GM21423 (cell line): ENCODE results near the gene NUP210.
A peak's percentile ranks its signal among the peaks of the same experiment; 100 is the strongest.
"Not testable (repeated sequence)": the region's sequence is repeated elsewhere in the genome, so short reads cannot be mapped to it uniquely, and the experiment has no call there.

Source experiments
- ATAC-seq: cut with Tn5 transposase; IDR thresholded peaks from one replicate; pipeline ENCODE4 v1.9.1; 2021; ENCODE audit warnings: mild to moderate bottlenecking, moderate library complexity; ENCODE audit not compliant: unreplicated experiment

The NUP210 gene

DNA sequence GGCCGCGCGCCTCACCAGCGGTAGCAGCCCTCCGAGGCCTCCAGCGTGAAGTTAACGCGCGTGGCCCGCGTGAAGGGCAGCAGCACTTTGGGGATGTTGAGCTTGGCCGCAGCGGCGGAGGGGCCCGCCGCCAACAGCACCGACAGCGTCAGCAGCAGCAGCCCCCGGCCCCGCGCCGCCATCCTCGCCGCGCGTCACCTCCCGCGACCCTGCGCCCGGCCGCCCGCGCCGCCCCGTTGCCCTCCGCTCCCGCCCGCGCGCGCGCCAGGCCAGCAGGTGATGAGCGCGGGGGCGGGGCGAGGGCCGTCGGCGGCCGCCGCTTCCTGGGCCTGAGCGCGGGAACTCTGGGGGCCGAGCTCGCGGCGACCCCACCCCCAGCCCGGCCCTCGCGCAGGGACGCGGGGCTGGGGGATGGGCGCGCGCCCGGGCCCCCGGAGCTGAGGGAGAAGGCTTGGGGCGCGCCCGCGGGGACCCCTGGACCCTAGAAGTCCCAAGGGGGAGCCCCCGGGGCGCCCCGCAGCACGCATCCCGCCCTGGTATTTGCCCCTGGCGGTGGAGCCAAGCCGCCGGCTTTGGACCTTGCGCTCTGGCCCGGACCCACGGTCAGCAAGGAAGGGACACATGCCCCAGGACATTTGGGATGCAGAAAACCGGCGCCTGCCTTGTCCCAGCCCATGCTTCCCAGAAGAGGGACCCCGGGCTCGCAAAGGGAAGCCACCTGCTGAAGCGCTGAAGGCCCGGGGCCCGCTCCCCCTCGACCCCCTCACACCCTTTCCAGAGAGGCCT is at the start of gene NUP210:
NUP210 (minus strand) TSS at position 278 of the 786 bp plus-strand sequence; CDS start at position 182, 96 bp downstream.
- peak; percentile 59 for ATAC-seq

GRCh38 chr3:13466781-13467180 is 46.7 kb upstream of the NUP210 start:
- ATAC-seq = no peak

DNA sequence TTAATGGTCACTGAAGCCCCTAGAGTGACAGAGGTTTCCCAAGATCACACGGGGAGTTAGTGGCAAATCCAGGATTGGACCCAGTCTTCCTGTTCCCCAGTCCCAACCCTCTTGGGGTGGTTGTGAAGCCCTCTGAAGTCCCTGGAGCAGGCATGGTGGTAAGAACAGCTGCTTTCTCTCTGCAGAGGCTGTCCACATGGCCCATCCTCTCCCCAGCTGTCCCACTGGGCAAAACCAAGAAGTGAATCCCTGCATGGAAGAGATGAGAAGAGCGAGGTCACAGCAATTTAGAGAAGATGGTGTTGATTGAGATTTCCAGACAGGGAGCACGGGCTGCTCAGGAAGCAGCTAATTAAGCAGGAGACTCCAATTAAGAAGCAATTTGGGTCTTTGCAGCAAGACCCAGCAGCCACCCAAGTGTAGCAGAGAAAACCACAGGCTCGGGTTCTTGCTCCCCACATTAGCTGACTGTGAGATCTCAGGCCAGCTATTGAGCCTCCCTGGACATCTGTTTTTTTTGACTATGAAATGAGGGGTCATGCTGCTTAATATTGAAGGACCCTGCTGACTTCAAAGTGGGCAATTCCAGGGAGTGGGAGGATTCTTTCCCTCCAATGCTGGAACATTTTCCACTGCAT is 45.2 kb upstream of the NUP210 start:
- ATAC-seq = no peak

GRCh38 chr3:13463618-13464400 is 43.7 kb upstream of the NUP210 start:
- ATAC-seq = no peak

GRCh38 chr3:13462822-13463221 is 42.7 kb upstream of the NUP210 start:
- no peak for ATAC-seq

- ATAC-seq = no peak
These were observed 42.1 kb upstream of the NUP210 start for GRCh38 chr3:13462125-13462629.

- ATAC-seq = no peak
These were observed 41.3 kb upstream of the NUP210 start for GRCh38 chr3:13461169-13462124.

DNA sequence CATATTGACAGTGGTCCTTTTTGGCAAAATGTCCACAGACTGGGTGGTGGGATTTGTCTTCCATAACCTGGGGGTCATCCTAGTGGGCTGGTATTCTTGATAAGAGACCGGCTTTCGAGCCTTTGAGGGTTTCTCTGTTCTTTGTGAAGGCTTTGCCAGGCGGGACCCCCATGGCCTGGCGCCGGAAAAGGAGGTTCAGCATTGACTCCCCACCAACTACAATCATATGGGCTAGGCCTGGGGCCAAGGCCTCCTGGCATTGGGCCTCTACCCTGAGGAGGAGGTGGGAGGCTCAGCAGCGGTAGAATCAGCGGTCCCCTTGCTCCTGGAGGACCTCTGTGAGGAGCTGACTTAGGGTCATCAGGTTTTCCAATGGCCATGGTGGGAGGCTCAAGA is 40.2 kb upstream of the NUP210 start:
- no peak for ATAC-seq

DNA sequence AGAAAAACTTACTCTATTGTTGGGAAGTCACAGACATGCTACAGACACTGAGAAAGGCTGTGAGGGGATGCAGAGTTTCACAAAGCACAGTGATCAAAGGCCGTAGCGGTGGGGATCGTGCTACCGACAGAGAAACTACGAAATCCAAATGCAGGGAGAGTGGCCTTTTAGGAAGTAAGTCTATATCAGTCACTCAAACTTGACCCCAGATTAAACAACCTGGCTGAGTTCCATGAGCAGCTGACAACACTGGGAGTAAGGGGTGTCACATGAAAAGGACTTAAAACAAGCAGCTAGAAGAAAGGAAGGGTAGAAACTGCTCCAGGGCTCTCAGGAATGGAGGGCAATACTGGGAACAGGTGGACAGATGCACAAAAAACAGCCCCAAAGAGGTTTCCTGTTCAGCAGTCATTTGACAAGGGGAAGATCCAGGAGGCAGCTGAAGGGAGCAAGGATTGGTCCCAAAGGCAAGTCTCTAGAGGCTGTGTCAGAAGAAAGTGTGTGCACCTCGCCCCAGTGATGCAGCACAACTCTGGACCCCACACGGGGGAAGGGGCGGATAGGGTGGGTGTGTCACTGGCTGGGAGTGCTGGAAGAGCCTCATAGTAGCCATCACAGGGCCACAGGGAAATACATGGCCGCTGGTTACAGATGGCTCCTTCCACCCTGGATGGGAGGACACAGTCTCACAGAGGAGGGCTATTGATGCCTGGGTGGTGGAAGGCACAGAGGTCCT is 39.7 kb upstream of the NUP210 start:
- ATAC-seq = no peak

DNA sequence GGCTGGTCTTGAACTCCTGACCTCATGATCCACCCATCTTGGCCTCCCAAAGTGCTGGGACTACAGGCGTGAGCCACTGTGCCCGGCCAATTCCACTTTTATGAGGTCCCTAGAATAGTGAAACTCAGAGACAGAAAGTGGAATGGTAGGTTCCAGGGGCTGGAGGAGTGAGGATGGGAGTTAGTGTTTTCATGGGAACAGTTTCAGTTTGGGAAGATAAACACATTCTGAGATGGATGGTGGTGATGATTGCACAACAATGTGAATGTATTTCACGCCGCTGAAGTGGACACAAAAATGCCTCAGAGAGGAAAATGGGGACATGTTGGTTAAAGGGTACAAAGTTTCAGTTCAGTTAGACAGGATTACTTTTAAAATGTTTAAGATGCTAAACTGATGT is 37.5 kb upstream of the NUP210 start:
- ATAC-seq = no peak

DNA sequence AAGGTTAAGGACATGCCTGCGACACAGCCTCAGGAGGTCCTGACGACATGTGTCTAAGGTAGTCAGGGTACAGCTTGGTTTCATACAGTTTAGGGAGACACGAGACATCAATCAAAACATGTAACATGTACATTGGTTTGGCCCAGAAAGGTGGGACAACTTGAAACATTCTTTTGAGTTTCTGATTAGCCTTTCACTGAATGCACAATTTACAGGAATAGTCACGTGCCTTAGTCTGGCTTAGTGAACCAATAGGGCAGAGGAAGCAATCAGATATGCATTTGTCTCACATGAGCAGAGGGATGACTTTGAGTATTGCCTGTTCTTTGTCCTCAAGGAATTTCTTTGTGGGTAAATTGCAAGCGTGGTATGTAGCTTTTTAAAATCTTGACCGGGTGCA is 35.5 kb upstream of the NUP210 start:
- ATAC-seq = no peak

DNA sequence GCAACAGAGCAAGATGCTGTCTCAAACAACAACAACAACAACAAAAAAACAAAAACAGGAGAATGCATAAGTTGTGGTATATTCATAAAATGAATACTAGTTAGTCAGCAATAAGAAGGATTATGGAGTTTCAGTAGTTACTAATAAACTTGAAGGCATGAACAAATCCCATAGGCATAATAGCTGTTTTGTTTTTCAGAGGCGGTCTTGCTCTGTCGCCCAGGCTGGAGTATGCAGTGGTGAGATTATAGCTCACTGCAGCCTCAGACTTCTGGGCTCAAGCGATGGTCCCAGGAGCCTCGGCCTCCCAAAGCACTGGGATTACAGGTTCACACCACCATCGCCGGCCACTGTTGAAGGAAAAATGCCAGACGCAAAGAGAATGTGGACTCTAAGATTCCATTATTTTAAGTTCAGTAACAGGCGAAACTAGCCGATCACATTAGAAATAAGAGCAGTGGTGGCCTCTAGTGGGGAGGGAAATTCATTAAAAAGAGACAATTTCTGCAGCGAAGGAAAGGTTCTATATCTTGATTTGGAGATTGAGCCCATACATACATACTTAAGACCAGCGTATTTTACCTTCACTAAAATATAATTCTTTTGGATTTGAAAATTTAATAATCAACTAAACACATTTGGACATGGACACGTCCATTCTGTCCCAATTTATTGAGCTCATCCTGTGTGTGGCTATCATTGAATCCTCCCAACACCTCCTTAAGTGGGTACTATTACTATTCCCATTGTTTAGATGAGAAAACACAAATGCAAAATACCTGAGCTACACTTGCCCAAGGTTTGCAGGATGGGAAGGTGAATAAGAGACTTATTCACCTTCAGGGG is 32.6 kb upstream of the NUP210 start:
- no peak for ATAC-seq

- ATAC-seq = peak; percentile 10
These were observed 31.2 kb upstream of the NUP210 start for GRCh38 chr3:13451301-13451673.

GRCh38 chr3:13442882-13443281 is 22.8 kb upstream of the NUP210 start:
- ATAC-seq = not testable (repeated sequence)

- no peak for ATAC-seq
These were observed 20.2 kb upstream of the NUP210 start for GRCh38 chr3:13440204-13440817.

GRCh38 chr3:13436213-13436612 is 16.1 kb upstream of the NUP210 start:
- not testable (repeated sequence) for ATAC-seq

GRCh38 chr3:13433912-13434311 is 13.8 kb upstream of the NUP210 start:
- no peak for ATAC-seq

- ATAC-seq = no peak
These were observed 12.0 kb upstream of the NUP210 start for GRCh38 chr3:13432093-13432492.
